Cardiac muscle cell (in vitro differentiated cells and primary cell): Measurements from ENCODE around the gene PYROXD2. TPM values are rescaled to one million over a fixed set of nuclear protein-coding genes. Genes with fewer than 3 reads are reported as not detected.
A peak's percentile ranks its signal among the peaks of the same experiment; 100 is the strongest.

ENCODE experiments used
- DNase-seq, 2 donors: peaks; one replicate each; pipeline versions ENCODE4 v3.0.0 to v3.0.0-alpha.2; 2010 to 2017; ENCODE audit warnings: low read depth in 1 of 2, low spot score in 1 of 2
- H3K27ac ChIP-seq: fragments of 200-600 bp; sonication (generic); 2 replicates; pipeline ENCODE4 v1.5.1; 2016
- H3K27me3 ChIP-seq: fragments of 200-600 bp; sonication (generic); 2 replicates; pipeline ENCODE4 v1.6.0; 2016; ENCODE audit warnings: control low read depth
- H3K36me3 ChIP-seq: fragments of 200-600 bp; sonication (generic); 2 replicates; pipeline ENCODE4 v1.5.1; 2016; ENCODE audit warnings: control low read depth
- H3K4me1 ChIP-seq: fragments of 200-600 bp; sonication (generic); 2 replicates; pipeline ENCODE4 v1.8.1; 2017; ENCODE audit warnings: low read depth, mild to moderate bottlenecking, mixed run types
- H3K4me3 ChIP-seq: fragments of 200-600 bp; sonication (generic); 2 replicates; pipeline ENCODE4 v1.5.1; 2016; ENCODE audit warnings: mild to moderate bottlenecking
- H3K9me3 ChIP-seq: fragments of 200-600 bp; sonication (generic); 2 replicates; pipeline ENCODE4 v1.5.1; 2017; ENCODE audit warnings: low read depth, mild to moderate bottlenecking, control low read depth
- CTCF ChIP-seq: IDR thresholded peaks from 2 replicates; pipeline ENCODE4 v1.5.1; 2012; ENCODE audit warnings: low read depth, mild to moderate bottlenecking, low read length
- polyA plus RNA-seq: library from polyadenylated mRNA; unstranded; fragments of >200 nt; fragmentation: Nextera tagmentation; extraction: Ambion mirVana; gene quantifications from 2 replicates; pipeline ENCODE4 v1.2.1, GENCODE V29; 2016
- total RNA-seq: library from RNA; depleted of rRNA; stranded (reverse); fragments of >200 nt; gene quantifications from 2 replicates; pipeline ENCODE4 v1.2.3, GENCODE V29; 2016

PYROXD2 gene
- total and polyA plus RNA-seq, 2 experiments from 2014 or later = 27.5 to 45.1 TPM

- Histone ChIP-seq H3K9me3 (no peaks in the 10 kb centered on the region), H3K27me3 (no peaks in the 10 kb centered on the region), H3K4me1 (peaks cover 54% of the 10 kb centered on the region), H3K36me3 (no peaks in the 10 kb centered on the region), H3K27ac (no peak overlapping the region), H3K4me3 (no peak overlapping the region)
- no peak for TF ChIP-seq CTCF
- no peak for DNase-seq
These were observed 9.6 kb downstream of the PYROXD2 start for GRCh38 chr10:98405422-98405821.

GRCh38 chr10:98404571-98405359, 10.2 kb downstream of the PYROXD2 start:
- Histone ChIP-seq H3K27me3 (no peaks in the 10 kb centered on the region), H3K9me3 (no peaks in the 10 kb centered on the region), H3K27ac (peak overlapping the region; percentile 54), H3K36me3 (no peaks in the 10 kb centered on the region), H3K4me3 (no peak overlapping the region), H3K4me1 (peaks cover 48% of the 10 kb centered on the region)
- DNase-seq = no peak
- TF ChIP-seq CTCF = no peak

- no peak for DNase-seq
- TF ChIP-seq CTCF = no peak
- no peaks in the 10 kb centered on the region for H3K36me3 ChIP-seq
- no peak overlapping the region for H3K4me3 ChIP-seq
- no peaks in the 10 kb centered on the region for H3K9me3 ChIP-seq
- H3K4me1 ChIP-seq = peaks cover 40% of the 10 kb centered on the region
- H3K27me3 ChIP-seq = no peaks in the 10 kb centered on the region
- peak overlapping the region; percentile 6 for H3K27ac ChIP-seq
These were observed 11.0 kb downstream of the PYROXD2 start for GRCh38 chr10:98403812-98404504.

- no peak overlapping the region for H3K4me3 ChIP-seq
- H3K36me3 ChIP-seq = no peaks in the 10 kb centered on the region
- TF ChIP-seq CTCF = no peak
- H3K4me1 ChIP-seq = peaks cover 38% of the 10 kb centered on the region
- H3K9me3 ChIP-seq = no peaks in the 10 kb centered on the region
- DNase-seq = no peak
- H3K27me3 ChIP-seq = no peaks in the 10 kb centered on the region
- peak overlapping the region; percentile 90 for H3K27ac ChIP-seq
These were observed 11.9 kb downstream of the PYROXD2 start for GRCh38 chr10:98402931-98403718.

- H3K9me3 ChIP-seq = no peaks in the 10 kb centered on the region
- peak; percentile 56 to 67 for DNase-seq
- peaks cover 38% of the 10 kb centered on the region for H3K4me1 ChIP-seq
- H3K4me3 ChIP-seq = no peak overlapping the region
- no peak for TF ChIP-seq CTCF
- H3K27ac ChIP-seq = peak overlapping the region; percentile 90
- H3K27me3 ChIP-seq = no peaks in the 10 kb centered on the region
- no peaks in the 10 kb centered on the region for H3K36me3 ChIP-seq
These were observed 12.5 kb downstream of the PYROXD2 start for GRCh38 chr10:98402478-98402877.
